ENCODE data around the gene ERICH2. TPM values are rescaled to one million over a fixed set of nuclear protein-coding genes. Genes with fewer than 3 reads are reported as not detected.

ERICH2 gene
- total and polyA plus RNA-seq, 2 donors (not counting 3 experiments of a cell fraction or from before 2014, with no cell fraction given), result not detected

DNA sequence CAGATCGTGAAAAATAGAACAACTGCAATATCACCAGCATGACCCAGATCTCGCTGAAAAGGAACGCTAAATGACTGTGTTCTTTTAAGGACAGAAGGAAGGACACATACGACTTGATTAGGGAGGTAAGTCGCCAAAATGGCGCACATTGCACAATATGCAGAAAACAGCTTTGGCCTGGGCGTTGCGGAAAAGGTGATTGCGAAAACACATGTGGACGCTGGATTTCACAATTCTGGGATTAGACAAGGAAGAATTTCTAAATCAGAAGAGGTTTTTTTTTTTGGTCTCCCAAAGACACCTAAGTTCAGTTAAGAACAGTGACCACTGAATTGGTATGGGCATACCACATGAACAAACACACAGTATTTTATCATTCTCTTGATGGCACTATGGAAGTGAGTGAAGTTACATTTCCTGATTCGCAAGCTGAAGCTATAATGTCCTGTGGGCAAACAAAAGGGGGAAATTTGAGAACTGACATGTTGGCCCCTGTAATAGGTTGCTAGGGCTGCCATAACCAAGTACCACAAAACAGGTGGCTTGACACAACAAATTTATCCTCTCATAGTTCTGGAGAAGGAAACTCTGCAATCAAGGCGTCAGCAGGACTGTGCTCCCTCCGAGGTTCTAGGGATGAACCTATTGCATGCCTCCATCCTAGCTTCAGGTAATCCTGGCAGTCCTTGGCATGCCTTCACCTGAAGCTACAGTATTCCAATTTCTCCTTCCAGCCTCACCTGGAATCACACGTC, 25.8 kb upstream of the ERICH2 start:
- DNase-seq (ENCODE audit: low read depth, low spot score) (no peak), FAIRE-seq (no peak)
- no peaks in the 10 kb centered on the region for H3K36me3 ChIP-seq (ENCODE audit: control insufficient read depth in 2 of 2, extremely low read depth in 1 of 2, insufficient read depth in 2 of 2, low read length in 2 of 2)
- H3K4me3 ChIP-seq (replicated peaks in 1 of 3; ENCODE audit: insufficient read depth in 1 of 3, low read depth in 1 of 3, low read length in 3 of 3), result no peak overlapping the region
- no TSS peak for BruUV-seq (replicated peaks)
- intact Hi-C loops (cut with micrococcal nuclease) (no loop called here), dilution Hi-C loops (cut with MboI; ENCODE audit: extremely low pct_ligation_motif_present, low sequenced_read_pairs) (no loop called here)
- H3K9ac ChIP-seq (replicated peaks; ENCODE audit: extremely low read depth, insufficient read depth, low read length), result no peak overlapping the region
- no peak overlapping the region for H3K27ac ChIP-seq (ENCODE audit: insufficient read depth, low read depth, low read length)
- no peaks in the 10 kb centered on the region for H3K9me3 ChIP-seq (replicated peaks; ENCODE audit: control insufficient read depth, insufficient read depth, low read length)
- TF ChIP-seq JUN (IDR thresholded peaks at IDR 0.05; ENCODE audit: borderline replicate concordance, insufficient read depth, insufficient read length, low read depth) (no peak), MYC (IDR thresholded peaks at IDR 0.05; ENCODE audit: low read depth, low read length) (no peak), POLR2AphosphoS5 (IDR thresholded peaks at IDR 0.05; ENCODE audit: insufficient read depth, low read depth, low read length) (no peak), GATA2 (IDR thresholded peaks at IDR 0.05; ENCODE audit: insufficient read depth, insufficient read length, low read depth, low read length) (no peak), FOS (IDR thresholded peaks at IDR 0.05; ENCODE audit: borderline replicate concordance, insufficient read depth, low read length) (no peak)
- H3K4me2 ChIP-seq (ENCODE audit: insufficient read depth, low read length), result no peak overlapping the region
- CTCF ChIA-PET, result no interaction called here
- H3K79me2 ChIP-seq (ENCODE audit: control insufficient read depth, insufficient read depth, low read length), result no peaks in the 10 kb centered on the region
- POLR2A ChIA-PET, result no interaction called here
- no peak overlapping the region for H2AFZ ChIP-seq (ENCODE audit: low read depth, low read length)
- H4K20me1 ChIP-seq (replicated peaks; ENCODE audit: control insufficient read depth, extremely low read depth, insufficient read depth, low read length), result no peaks in the 10 kb centered on the region
- H3K27me3 ChIP-seq (ENCODE audit: control insufficient read depth in 2 of 2, insufficient read depth in 2 of 2, low read length in 2 of 2), result peaks cover 0 to 5% of the 10 kb centered on the region in 2 experiments
- H3K4me1 ChIP-seq (ENCODE audit: control insufficient read depth, extremely low read depth, insufficient read depth, low read length), result no peaks in the 10 kb centered on the region
- H3K9me1 ChIP-seq (replicated peaks; ENCODE audit: control insufficient read depth, extremely low read depth, insufficient read depth, low read length), result no peaks in the 10 kb centered on the region

- no peak for DNase-seq (ENCODE audit: low read depth, low spot score)
- Histone ChIP-seq H3K79me2 (ENCODE audit: control insufficient read depth, insufficient read depth, low read length) (no peaks in the 10 kb centered on the region), H2AFZ (ENCODE audit: low read depth, low read length) (no peak overlapping the region), H3K9me1 (replicated peaks; ENCODE audit: control insufficient read depth, extremely low read depth, insufficient read depth, low read length) (no peaks in the 10 kb centered on the region), H3K4me2 (ENCODE audit: insufficient read depth, low read length) (no peak overlapping the region), H3K27me3 (ENCODE audit: control insufficient read depth in 2 of 2, insufficient read depth in 2 of 2, low read length in 2 of 2) (peaks cover 0 to 5% of the 10 kb centered on the region in 2 experiments), H3K27ac (ENCODE audit: insufficient read depth, low read depth, low read length) (no peak overlapping the region), H3K9ac (replicated peaks; ENCODE audit: extremely low read depth, insufficient read depth, low read length) (no peak overlapping the region), H3K4me3 (replicated peaks in 1 of 3; ENCODE audit: insufficient read depth in 1 of 3, low read depth in 1 of 3, low read length in 3 of 3) (no peak overlapping the region), H4K20me1 (replicated peaks; ENCODE audit: control insufficient read depth, extremely low read depth, insufficient read depth, low read length) (no peaks in the 10 kb centered on the region), H3K9me3 (replicated peaks; ENCODE audit: control insufficient read depth, insufficient read depth, low read length) (no peaks in the 10 kb centered on the region), H3K36me3 (ENCODE audit: control insufficient read depth in 2 of 2, extremely low read depth in 1 of 2, insufficient read depth in 2 of 2, low read length in 2 of 2) (no peaks in the 10 kb centered on the region), H3K4me1 (ENCODE audit: control insufficient read depth, extremely low read depth, insufficient read depth, low read length) (no peaks in the 10 kb centered on the region)
- intact Hi-C loops (cut with micrococcal nuclease), result no loop called here
- CTCF ChIA-PET, result no interaction called here
- FAIRE-seq, result no peak
- dilution Hi-C loops (cut with MboI; ENCODE audit: extremely low pct_ligation_motif_present, low sequenced_read_pairs), result no loop called here
- POLR2A ChIA-PET, result no interaction called here
- TF ChIP-seq MAX (IDR thresholded peaks at IDR 0.05; ENCODE audit: insufficient read depth, insufficient read length) (no peak), CTCF (IDR thresholded peaks at IDR 0.05; ENCODE audit: extremely low read depth in 1 of 2, insufficient read depth in 1 of 2, low read depth in 1 of 2, low read length in 2 of 2) (no peak)
- no TSS peak for BruUV-seq (replicated peaks)
These were observed 24.9 kb upstream of the ERICH2 start for GRCh38 chr2:170745305-170745704.
